ENCODE data around the gene LSM14A.

DNA sequence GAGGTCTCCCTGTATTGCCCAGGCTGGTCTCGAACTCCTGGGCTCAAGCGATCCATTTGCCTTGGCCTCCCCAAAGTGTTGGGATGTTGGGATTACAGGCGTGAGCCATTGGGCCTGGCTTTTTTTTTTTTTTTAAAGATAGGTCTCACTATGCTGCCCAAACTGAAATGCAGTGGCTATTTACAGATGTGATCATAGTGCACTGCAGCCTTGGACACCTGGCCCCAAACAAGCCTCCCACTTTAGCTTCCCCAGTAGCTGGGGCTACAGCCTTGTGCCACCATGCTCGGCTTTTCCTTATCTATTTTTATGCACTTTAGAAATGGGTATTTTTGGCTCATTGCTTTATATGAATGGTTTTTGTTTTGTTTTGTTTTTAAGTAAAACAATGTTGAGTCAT is 37.4 kb downstream of the LSM14A start:
- TF ChIP-seq, protein P1, sequence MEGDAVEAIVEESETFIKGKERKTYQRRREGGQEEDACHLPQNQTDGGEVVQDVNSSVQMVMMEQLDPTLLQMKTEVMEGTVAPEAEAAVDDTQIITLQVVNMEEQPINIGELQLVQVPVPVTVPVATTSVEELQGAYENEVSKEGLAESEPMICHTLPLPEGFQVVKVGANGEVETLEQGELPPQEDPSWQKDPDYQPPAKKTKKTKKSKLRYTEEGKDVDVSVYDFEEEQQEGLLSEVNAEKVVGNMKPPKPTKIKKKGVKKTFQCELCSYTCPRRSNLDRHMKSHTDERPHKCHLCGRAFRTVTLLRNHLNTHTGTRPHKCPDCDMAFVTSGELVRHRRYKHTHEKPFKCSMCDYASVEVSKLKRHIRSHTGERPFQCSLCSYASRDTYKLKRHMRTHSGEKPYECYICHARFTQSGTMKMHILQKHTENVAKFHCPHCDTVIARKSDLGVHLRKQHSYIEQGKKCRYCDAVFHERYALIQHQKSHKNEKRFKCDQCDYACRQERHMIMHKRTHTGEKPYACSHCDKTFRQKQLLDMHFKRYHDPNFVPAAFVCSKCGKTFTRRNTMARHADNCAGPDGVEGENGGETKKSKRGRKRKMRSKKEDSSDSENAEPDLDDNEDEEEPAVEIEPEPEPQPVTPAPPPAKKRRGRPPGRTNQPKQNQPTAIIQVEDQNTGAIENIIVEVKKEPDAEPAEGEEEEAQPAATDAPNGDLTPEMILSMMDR (IDR thresholded peaks at IDR 0.05; ENCODE audit: low read depth, low read length): no peak
- TF ChIP-seq POLR2A (IDR thresholded peaks at IDR 0.05; ENCODE audit: extremely low read depth, insufficient read length): no peak
- TF ChIP-seq, protein P2, sequence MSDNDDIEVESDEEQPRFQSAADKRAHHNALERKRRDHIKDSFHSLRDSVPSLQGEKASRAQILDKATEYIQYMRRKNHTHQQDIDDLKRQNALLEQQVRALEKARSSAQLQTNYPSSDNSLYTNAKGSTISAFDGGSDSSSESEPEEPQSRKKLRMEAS (IDR thresholded peaks at IDR 0.05; ENCODE audit: low read depth, low read length): no peak

Data from NB4 (cell line).